HepG2 (cell line): ENCODE measurements around the gene ZMYM3. TPM values are rescaled to one million over a fixed set of nuclear protein-coding genes. Genes with fewer than 3 reads are reported as not detected.

Source experiments
- ERF ChIP-seq: IDR thresholded peaks from 2 replicates; pipeline ENCODE4 v1.6.1; 2018; ENCODE audit warnings: missing biosample characterization, missing genetic modification reagents
- HHEX ChIP-seq: IDR thresholded peaks from 2 replicates; pipeline ENCODE4 v1.6.1; 2016; ENCODE audit warnings: control low read depth
- KLF12 ChIP-seq: sonication (generic); formaldehyde crosslinking; IDR thresholded peaks from 2 replicates; pipeline ENCODE4 v1.4.0; 2020; ENCODE audit warnings: missing genetic modification reagents, borderline replicate concordance
- MLLT10 ChIP-seq: sonication (generic); formaldehyde crosslinking; IDR thresholded peaks from 2 replicates; pipeline ENCODE4 v1.4.0; 2020; ENCODE audit warnings: missing genetic modification reagents
- NCOA2 ChIP-seq: sonication (generic); formaldehyde crosslinking; IDR thresholded peaks from 2 replicates; pipeline ENCODE4 v1.8.0; 2022; ENCODE audit warnings: inconsistent platforms
- NCOA5 ChIP-seq: sonication (generic); formaldehyde crosslinking; IDR thresholded peaks from 2 replicates; pipeline ENCODE4 v1.4.0; 2020; ENCODE audit warnings: missing genetic modification reagents
- TBX3 ChIP-seq: fragments of 450-650 bp; IDR thresholded peaks from 2 replicates; pipeline ENCODE4 v1.6.1; 2017; ENCODE audit warnings: antibody characterized with exemption, mild to moderate bottlenecking, inconsistent platforms, borderline replicate concordance
- TGIF2 ChIP-seq: IDR thresholded peaks from 2 replicates; pipeline ENCODE4 v1.6.1; 2016; ENCODE audit warnings: control low read depth, missing compliant biosample characterization
- TOE1 ChIP-seq: sonication (generic); formaldehyde crosslinking; IDR thresholded peaks from 2 replicates; pipeline ENCODE4 v1.4.0; 2020; ENCODE audit warnings: mild to moderate bottlenecking, missing genetic modification reagents
- ZFP41 ChIP-seq: sonication (generic); formaldehyde crosslinking; IDR thresholded peaks from 2 replicates; pipeline ENCODE4 v1.4.0; 2020; ENCODE audit warnings: mild to moderate bottlenecking, missing genetic modification reagents, borderline replicate concordance
- ZFP90 ChIP-seq: sonication (generic); formaldehyde crosslinking; IDR thresholded peaks from 2 replicates; pipeline ENCODE4 v1.8.0; 2022; ENCODE audit warnings: missing genetic modification reagents, mild to moderate bottlenecking, inconsistent platforms, borderline replicate concordance
- ZIK1 ChIP-seq: sonication (generic); formaldehyde crosslinking; IDR thresholded peaks from 2 replicates; pipeline ENCODE4 v1.5.0; 2020; ENCODE audit warnings: mild to moderate bottlenecking, low read depth, missing genetic modification reagents, borderline replicate concordance
- ZNF441 ChIP-seq: sonication (generic); formaldehyde crosslinking; IDR thresholded peaks from 2 replicates; pipeline ENCODE4 v1.7.0; 2021; ENCODE audit warnings: missing genetic modification reagents, borderline replicate concordance
- ZNF746 ChIP-seq: sonication (generic); formaldehyde crosslinking; IDR thresholded peaks from 2 replicates; pipeline ENCODE4 v1.8.0; 2022; ENCODE audit warnings: mild to moderate bottlenecking, missing genetic modification reagents
- ZNF766 ChIP-seq: sonication (generic); formaldehyde crosslinking; IDR thresholded peaks from 2 replicates; pipeline ENCODE4 v1.5.0; 2020; ENCODE audit warnings: missing genetic modification reagents, borderline replicate concordance
- ZSCAN30 ChIP-seq: sonication (generic); formaldehyde crosslinking; IDR thresholded peaks from 2 replicates; pipeline ENCODE4 v1.5.0; 2020; ENCODE audit warnings: mild to moderate bottlenecking, missing genetic modification reagents
- polyA plus RNA-seq, 8 experiments: library from polyadenylated mRNA; depleted of rRNA in 3 of 8; stranded (reverse) in 7 of 8; unstranded in 1 of 8; fragments of >200 nt; fragmentation: Illumina TruSeq in 4 of 8; extraction: Trizol in 4 of 8; gene quantifications; 2 replicates each; pipeline versions ENCODE4 v1.2.1 to v1.2.3, GENCODE V29; 2011 to 2016; ENCODE audit warnings: low read depth in 4 of 8, missing spikeins in 1 of 8, mixed read lengths in 1 of 8; ENCODE audit not compliant: insufficient read depth in 1 of 8
- total RNA-seq, 5 experiments: library from RNA; depleted of rRNA; stranded (reverse); fragments of >200 nt; fragmentation: Illumina TruSeq; extraction: Trizol; gene quantifications; 2 replicates each; pipeline ENCODE4 v1.2.3, GENCODE V29; 2016; ENCODE audit warnings: low read depth in 1 of 5
- TF ChIP-seq, protein P1 (sequence below): sonication (generic); formaldehyde crosslinking; IDR thresholded peaks from 2 replicates; pipeline ENCODE4 v1.8.1; 2023; ENCODE audit warnings: missing genetic modification reagents, inconsistent platforms, borderline replicate concordance
- TF ChIP-seq, protein P2 (sequence below): sonication (generic); formaldehyde crosslinking; IDR thresholded peaks from 2 replicates; pipeline ENCODE4 v1.5.0; 2020; ENCODE audit warnings: missing genetic modification reagents, mild to moderate bottlenecking, borderline replicate concordance
- TF ChIP-seq, protein P3 (sequence below): sonication (generic); formaldehyde crosslinking; IDR thresholded peaks from 2 replicates; pipeline ENCODE4 v1.4.0; 2020; ENCODE audit warnings: missing genetic modification reagents
- TF ChIP-seq, protein P4 (sequence below): sonication (generic); formaldehyde crosslinking; IDR thresholded peaks from 2 replicates; pipeline ENCODE4 v1.4.0; 2020; ENCODE audit warnings: missing genetic modification reagents
- TF ChIP-seq, protein P5 (sequence below): sonication (generic); formaldehyde crosslinking; IDR thresholded peaks from 2 replicates; pipeline ENCODE4 v1.5.0; 2020; ENCODE audit warnings: mild to moderate bottlenecking, missing genetic modification reagents, moderate library complexity

The ZMYM3 gene
- total and polyA plus RNA-seq, 2 of the 13 experiments (the other 11 are each of a cell fraction or from before 2014, with no cell fraction given): 26.4 to 35.4 TPM

DNA sequence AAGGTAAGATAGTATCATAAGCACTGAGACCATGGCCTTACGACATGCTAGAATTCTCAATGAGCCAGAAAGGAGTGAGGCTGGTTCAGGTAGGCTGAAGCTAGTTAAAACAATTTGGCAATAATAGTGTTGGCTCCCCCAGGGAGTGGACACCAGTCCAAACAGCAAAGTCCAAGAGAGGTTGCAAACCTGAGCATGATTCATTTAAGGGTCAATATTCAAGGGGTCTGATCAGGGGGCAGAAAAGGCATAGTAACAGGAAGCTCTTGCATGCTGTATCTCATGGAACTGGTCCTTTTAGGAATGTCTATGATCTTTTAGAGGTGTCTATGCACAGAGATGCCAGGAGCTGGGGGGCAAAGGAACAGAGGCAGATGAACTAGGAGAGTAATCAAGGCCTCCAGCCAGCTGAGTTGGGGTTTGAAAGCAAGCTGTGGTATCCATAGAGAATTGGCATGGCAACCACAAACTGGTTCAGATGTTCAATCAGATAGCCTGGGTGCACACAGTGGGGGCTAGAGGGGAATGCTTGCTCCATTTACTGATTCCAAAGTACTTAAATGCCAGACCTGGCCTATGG, 25.8 kb downstream of the ZMYM3 start (continued):
- TF ChIP-seq, protein P1, sequence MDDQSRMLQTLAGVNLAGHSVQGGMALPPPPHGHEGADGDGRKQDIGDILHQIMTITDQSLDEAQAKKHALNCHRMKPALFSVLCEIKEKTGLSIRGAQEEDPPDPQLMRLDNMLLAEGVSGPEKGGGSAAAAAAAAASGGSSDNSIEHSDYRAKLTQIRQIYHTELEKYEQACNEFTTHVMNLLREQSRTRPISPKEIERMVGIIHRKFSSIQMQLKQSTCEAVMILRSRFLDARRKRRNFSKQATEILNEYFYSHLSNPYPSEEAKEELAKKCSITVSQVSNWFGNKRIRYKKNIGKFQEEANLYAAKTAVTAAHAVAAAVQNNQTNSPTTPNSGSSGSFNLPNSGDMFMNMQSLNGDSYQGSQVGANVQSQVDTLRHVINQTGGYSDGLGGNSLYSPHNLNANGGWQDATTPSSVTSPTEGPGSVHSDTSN (CRISPR knock-in tag): no peak
- peak; percentile 52; the same call in 1 of the 2 replicates for TF ChIP-seq HHEX (CRISPR knock-in tag)
- TF ChIP-seq TOE1 (CRISPR knock-in tag): no peak
- no peak for TF ChIP-seq MLLT10 (CRISPR knock-in tag)
- no peak for TF ChIP-seq ZNF766 (CRISPR knock-in tag)
- no peak for TF ChIP-seq TGIF2
- TF ChIP-seq NCOA2: peak; percentile 79
- no peak for TF ChIP-seq KLF12 (CRISPR knock-in tag)
- no peak for TF ChIP-seq ZFP41
- no peak for TF ChIP-seq ERF
- TF ChIP-seq NCOA5 (CRISPR knock-in tag): no peak
- no peak for TF ChIP-seq ZNF746 (CRISPR knock-in tag)
- TF ChIP-seq, protein P2, sequence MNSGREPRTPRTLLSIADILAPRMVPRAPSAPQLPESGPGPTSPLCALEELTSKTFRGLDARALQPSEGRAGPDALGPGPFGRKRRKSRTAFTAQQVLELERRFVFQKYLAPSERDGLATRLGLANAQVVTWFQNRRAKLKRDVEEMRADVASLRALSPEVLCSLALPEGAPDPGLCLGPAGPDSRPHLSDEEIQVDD (CRISPR knock-in tag): no peak
- no peak for TF ChIP-seq ZIK1
- no peak; the same call in 1 of the 2 replicates for TF ChIP-seq ZFP90 (CRISPR knock-in tag)
- TF ChIP-seq, protein P3, sequence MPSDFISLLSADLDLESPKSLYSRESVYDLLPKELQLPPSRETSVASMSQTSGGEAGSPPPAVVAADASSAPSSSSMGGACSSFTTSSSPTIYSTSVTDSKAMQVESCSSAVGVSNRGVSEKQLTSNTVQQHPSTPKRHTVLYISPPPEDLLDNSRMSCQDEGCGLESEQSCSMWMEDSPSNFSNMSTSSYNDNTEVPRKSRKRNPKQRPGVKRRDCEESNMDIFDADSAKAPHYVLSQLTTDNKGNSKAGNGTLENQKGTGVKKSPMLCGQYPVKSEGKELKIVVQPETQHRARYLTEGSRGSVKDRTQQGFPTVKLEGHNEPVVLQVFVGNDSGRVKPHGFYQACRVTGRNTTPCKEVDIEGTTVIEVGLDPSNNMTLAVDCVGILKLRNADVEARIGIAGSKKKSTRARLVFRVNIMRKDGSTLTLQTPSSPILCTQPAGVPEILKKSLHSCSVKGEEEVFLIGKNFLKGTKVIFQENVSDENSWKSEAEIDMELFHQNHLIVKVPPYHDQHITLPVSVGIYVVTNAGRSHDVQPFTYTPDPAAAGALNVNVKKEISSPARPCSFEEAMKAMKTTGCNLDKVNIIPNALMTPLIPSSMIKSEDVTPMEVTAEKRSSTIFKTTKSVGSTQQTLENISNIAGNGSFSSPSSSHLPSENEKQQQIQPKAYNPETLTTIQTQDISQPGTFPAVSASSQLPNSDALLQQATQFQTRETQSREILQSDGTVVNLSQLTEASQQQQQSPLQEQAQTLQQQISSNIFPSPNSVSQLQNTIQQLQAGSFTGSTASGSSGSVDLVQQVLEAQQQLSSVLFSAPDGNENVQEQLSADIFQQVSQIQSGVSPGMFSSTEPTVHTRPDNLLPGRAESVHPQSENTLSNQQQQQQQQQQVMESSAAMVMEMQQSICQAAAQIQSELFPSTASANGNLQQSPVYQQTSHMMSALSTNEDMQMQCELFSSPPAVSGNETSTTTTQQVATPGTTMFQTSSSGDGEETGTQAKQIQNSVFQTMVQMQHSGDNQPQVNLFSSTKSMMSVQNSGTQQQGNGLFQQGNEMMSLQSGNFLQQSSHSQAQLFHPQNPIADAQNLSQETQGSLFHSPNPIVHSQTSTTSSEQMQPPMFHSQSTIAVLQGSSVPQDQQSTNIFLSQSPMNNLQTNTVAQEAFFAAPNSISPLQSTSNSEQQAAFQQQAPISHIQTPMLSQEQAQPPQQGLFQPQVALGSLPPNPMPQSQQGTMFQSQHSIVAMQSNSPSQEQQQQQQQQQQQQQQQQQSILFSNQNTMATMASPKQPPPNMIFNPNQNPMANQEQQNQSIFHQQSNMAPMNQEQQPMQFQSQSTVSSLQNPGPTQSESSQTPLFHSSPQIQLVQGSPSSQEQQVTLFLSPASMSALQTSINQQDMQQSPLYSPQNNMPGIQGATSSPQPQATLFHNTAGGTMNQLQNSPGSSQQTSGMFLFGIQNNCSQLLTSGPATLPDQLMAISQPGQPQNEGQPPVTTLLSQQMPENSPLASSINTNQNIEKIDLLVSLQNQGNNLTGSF: no peak
- TF ChIP-seq, protein P4, sequence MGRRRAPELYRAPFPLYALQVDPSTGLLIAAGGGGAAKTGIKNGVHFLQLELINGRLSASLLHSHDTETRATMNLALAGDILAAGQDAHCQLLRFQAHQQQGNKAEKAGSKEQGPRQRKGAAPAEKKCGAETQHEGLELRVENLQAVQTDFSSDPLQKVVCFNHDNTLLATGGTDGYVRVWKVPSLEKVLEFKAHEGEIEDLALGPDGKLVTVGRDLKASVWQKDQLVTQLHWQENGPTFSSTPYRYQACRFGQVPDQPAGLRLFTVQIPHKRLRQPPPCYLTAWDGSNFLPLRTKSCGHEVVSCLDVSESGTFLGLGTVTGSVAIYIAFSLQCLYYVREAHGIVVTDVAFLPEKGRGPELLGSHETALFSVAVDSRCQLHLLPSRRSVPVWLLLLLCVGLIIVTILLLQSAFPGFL (CRISPR knock-in tag): no peak
- TF ChIP-seq TBX3: peak; percentile 53; the same call in 1 of the 2 replicates
- TF ChIP-seq, protein P5, sequence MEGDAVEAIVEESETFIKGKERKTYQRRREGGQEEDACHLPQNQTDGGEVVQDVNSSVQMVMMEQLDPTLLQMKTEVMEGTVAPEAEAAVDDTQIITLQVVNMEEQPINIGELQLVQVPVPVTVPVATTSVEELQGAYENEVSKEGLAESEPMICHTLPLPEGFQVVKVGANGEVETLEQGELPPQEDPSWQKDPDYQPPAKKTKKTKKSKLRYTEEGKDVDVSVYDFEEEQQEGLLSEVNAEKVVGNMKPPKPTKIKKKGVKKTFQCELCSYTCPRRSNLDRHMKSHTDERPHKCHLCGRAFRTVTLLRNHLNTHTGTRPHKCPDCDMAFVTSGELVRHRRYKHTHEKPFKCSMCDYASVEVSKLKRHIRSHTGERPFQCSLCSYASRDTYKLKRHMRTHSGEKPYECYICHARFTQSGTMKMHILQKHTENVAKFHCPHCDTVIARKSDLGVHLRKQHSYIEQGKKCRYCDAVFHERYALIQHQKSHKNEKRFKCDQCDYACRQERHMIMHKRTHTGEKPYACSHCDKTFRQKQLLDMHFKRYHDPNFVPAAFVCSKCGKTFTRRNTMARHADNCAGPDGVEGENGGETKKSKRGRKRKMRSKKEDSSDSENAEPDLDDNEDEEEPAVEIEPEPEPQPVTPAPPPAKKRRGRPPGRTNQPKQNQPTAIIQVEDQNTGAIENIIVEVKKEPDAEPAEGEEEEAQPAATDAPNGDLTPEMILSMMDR: no peak
- no peak for TF ChIP-seq ZNF441 (CRISPR knock-in tag)
- TF ChIP-seq ZSCAN30 (CRISPR knock-in tag): no peak
